Activated naive CD4-positive, alpha-beta T cell treated with anti-CD3 and anti-CD28 coated beads, Interleukin-2, amount 50 U/mL, for 24 hours (primary cell): ENCODE measurements around the gene LPCAT2.

ENCODE experiments used
- H3K27ac Mint-ChIP-seq: one replicate; pipeline ENCODE4 v1.8.0; 2021; ENCODE audit warnings: mild to moderate bottlenecking, mixed read lengths
- H3K27me3 Mint-ChIP-seq: one replicate; pipeline ENCODE4 v1.8.0; 2021; ENCODE audit warnings: mixed read lengths
- H3K36me3 Mint-ChIP-seq: one replicate; pipeline ENCODE4 v1.8.0; 2021; ENCODE audit warnings: mixed read lengths
- H3K4me1 Mint-ChIP-seq: one replicate; pipeline ENCODE4 v1.8.0; 2021; ENCODE audit warnings: mixed read lengths
- H3K4me3 Mint-ChIP-seq: one replicate; pipeline ENCODE4 v1.8.0; 2021; ENCODE audit warnings: mild to moderate bottlenecking, mixed read lengths
- H3K9me3 Mint-ChIP-seq: one replicate; pipeline ENCODE4 v1.8.0; 2021; ENCODE audit warnings: mixed read lengths

The LPCAT2 gene

GRCh38 chr16:55494994-55495421 is 13.9 kb upstream of the LPCAT2 start:
- Mint-ChIP-seq H3K36me3 (no peaks in the 10 kb centered on the region), H3K4me1 (peaks cover 7% of the 10 kb centered on the region), H3K4me3 (no peak overlapping the region), H3K9me3 (no peaks in the 10 kb centered on the region), H3K27me3 (peaks cover 3% of the 10 kb centered on the region), H3K27ac (no peak overlapping the region)

DNA sequence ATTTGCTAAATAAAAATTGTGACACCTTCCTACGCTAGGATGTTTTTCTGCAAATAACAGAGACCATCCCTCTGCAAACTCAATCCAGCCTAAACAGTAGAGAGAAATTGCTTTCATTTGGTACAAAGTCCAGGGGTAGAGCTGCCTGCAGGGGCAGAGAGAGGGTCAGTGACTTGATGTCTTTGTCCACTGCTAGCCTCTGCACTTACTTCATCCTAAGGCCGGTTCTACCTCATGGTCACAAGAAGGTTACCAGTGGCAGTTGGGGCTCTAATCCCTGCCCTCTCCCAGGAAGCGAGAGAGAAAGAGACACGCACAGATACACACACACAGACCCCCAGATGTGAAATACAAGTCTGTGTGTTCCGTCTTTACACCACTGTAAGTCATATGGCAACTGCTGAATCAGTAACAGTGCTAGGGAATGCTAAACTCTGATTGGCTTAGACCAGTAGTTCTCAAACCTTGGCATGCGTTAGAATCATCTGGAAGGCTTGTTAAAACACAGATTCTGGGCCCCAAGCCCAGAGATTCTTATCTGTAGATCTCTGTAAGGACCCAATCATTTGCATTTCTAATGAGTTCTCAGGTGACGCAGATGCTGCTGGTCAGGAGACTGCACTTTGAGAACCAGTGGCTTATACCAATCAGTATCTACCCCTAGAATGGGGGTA is 13.1 kb upstream of the LPCAT2 start:
- Mint-ChIP-seq H3K36me3 (no peaks in the 10 kb centered on the region), H3K9me3 (no peaks in the 10 kb centered on the region), H3K27me3 (peaks cover 3% of the 10 kb centered on the region), H3K4me3 (no peak overlapping the region), H3K27ac (no peak overlapping the region), H3K4me1 (peaks cover 11% of the 10 kb centered on the region)

DNA sequence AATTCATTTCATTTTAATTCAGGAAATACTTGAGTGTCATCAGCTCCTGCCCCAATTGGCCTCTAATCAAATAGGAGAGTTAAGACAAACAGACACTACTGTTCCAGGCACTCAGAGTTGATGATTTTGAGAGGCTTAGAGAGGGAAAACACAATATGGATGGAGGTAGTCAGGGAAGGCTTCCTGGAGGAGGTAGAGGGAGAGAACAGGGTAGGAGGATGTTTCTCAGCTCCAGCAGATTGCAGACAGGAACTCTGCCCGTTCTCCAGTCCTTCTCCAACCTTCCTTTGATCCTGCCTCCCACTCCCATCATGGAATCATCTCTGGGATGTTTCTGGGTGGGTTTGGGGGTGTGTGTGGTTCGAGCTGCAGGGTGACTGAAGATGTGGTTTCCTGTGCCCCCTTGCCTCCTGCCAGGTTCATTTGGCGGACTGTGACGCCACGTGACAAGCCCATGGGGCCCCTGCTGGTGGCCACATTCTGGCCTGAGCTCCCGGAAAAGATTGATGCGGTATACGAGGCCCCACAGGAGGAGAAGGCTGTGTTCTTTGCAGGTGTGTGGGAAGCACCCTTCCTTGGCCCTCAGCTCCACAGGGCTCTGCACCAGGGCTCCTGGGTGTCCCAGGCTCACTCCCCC is 12.2 kb upstream of the LPCAT2 start:
- Mint-ChIP-seq H3K36me3 (no peaks in the 10 kb centered on the region), H3K27ac (no peak overlapping the region), H3K4me1 (peaks cover 11% of the 10 kb centered on the region), H3K4me3 (no peak overlapping the region), H3K27me3 (peaks cover 3% of the 10 kb centered on the region), H3K9me3 (no peaks in the 10 kb centered on the region)

GRCh38 chr16:55497558-55497957 is 11.3 kb upstream of the LPCAT2 start:
- H3K9me3 Mint-ChIP-seq = no peaks in the 10 kb centered on the region
- no peak overlapping the region for H3K4me3 Mint-ChIP-seq
- H3K27me3 Mint-ChIP-seq = peaks cover 3% of the 10 kb centered on the region
- peaks cover 11% of the 10 kb centered on the region for H3K4me1 Mint-ChIP-seq
- no peak overlapping the region for H3K27ac Mint-ChIP-seq
- H3K36me3 Mint-ChIP-seq = no peaks in the 10 kb centered on the region

- peaks cover 11% of the 10 kb centered on the region for H3K4me1 Mint-ChIP-seq
- H3K27me3 Mint-ChIP-seq = peaks cover 3% of the 10 kb centered on the region
- H3K27ac Mint-ChIP-seq = no peak overlapping the region
- H3K4me3 Mint-ChIP-seq = no peak overlapping the region
- H3K9me3 Mint-ChIP-seq = no peaks in the 10 kb centered on the region
- H3K36me3 Mint-ChIP-seq = no peaks in the 10 kb centered on the region
These were observed 10.8 kb upstream of the LPCAT2 start for GRCh38 chr16:55498101-55498500.

DNA sequence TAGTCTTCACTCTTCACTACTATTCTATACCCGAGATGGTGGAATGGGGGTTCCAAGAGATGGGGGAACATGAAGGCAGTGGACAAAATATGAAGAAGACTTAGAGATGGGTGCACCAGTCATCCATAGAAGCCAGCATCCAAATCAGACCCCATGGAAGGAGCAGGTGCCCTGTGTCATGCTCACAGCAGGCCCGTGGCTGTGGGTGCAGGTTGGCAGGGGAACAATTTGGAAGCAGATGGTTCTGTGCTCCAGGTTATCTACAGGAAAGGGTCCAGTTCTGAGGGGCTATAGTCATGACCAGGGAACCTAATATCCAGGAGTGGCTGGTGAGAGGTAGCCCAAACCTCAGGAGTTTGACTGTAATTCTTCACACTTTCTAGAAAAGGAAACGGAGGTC is 9.6 kb upstream of the LPCAT2 start:
- Mint-ChIP-seq H3K27me3 (peaks cover 3% of the 10 kb centered on the region), H3K4me3 (no peak overlapping the region)

GRCh38 chr16:55499951-55500529 is 8.8 kb upstream of the LPCAT2 start:
- peaks cover 3% of the 10 kb centered on the region for H3K27me3 Mint-ChIP-seq
- H3K36me3 Mint-ChIP-seq = no peaks in the 10 kb centered on the region
- no peak overlapping the region for H3K27ac Mint-ChIP-seq
- H3K4me3 Mint-ChIP-seq = no peak overlapping the region
- no peaks in the 10 kb centered on the region for H3K9me3 Mint-ChIP-seq
- peaks cover 11% of the 10 kb centered on the region for H3K4me1 Mint-ChIP-seq

More for the DNA sequence above, 9.6 kb upstream of the LPCAT2 start:
- Mint-ChIP-seq H3K27ac (no peak overlapping the region), H3K36me3 (no peaks in the 10 kb centered on the region), H3K4me1 (peaks cover 11% of the 10 kb centered on the region), H3K9me3 (no peaks in the 10 kb centered on the region)

GRCh38 chr16:55500530-55501011 is 8.3 kb upstream of the LPCAT2 start:
- no peaks in the 10 kb centered on the region for H3K36me3 Mint-ChIP-seq
- peaks cover 11% of the 10 kb centered on the region for H3K4me1 Mint-ChIP-seq
- peaks cover 3% of the 10 kb centered on the region for H3K27me3 Mint-ChIP-seq
- H3K9me3 Mint-ChIP-seq = no peaks in the 10 kb centered on the region
- no peak overlapping the region for H3K4me3 Mint-ChIP-seq
- H3K27ac Mint-ChIP-seq = no peak overlapping the region

- Mint-ChIP-seq H3K9me3 (no peaks in the 10 kb centered on the region), H3K36me3 (no peaks in the 10 kb centered on the region), H3K27ac (no peak overlapping the region), H3K27me3 (peaks cover under 1% of the 10 kb centered on the region), H3K4me1 (peaks cover 11% of the 10 kb centered on the region), H3K4me3 (no peak overlapping the region)
These were observed 7.1 kb upstream of the LPCAT2 start for GRCh38 chr16:55501549-55502322.

DNA sequence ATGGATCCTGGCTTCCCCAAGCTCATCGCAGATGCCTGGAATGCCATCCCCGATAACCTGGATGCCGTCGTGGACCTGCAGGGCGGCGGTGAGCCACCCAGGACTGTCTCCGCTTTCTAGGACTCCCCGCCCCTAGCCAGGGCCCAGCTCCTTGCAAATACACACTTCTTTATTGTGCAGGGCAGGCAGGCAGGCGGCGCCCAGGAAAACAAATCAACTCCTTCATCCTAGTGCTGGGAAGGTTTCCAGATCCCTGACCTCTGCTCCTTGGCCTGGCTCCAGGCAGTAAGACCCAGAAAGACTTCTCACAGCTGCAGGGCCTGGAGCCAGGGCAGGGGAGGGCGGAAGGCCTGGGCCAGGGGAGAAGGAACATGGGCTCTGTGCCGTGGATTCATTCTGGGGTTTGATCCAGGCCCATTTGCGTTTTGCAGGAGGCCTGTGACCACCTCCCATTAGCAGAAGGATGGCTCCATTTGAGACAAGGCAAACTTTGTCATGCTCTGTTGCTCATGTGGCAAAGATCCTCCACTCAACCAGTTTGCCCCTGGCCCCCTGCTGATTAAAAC is 6.0 kb upstream of the LPCAT2 start:
- Mint-ChIP-seq H3K36me3 (no peaks in the 10 kb centered on the region), H3K27me3 (peaks cover 3% of the 10 kb centered on the region), H3K27ac (no peak overlapping the region), H3K4me1 (peaks cover 11% of the 10 kb centered on the region), H3K4me3 (no peak overlapping the region), H3K9me3 (no peaks in the 10 kb centered on the region)

DNA sequence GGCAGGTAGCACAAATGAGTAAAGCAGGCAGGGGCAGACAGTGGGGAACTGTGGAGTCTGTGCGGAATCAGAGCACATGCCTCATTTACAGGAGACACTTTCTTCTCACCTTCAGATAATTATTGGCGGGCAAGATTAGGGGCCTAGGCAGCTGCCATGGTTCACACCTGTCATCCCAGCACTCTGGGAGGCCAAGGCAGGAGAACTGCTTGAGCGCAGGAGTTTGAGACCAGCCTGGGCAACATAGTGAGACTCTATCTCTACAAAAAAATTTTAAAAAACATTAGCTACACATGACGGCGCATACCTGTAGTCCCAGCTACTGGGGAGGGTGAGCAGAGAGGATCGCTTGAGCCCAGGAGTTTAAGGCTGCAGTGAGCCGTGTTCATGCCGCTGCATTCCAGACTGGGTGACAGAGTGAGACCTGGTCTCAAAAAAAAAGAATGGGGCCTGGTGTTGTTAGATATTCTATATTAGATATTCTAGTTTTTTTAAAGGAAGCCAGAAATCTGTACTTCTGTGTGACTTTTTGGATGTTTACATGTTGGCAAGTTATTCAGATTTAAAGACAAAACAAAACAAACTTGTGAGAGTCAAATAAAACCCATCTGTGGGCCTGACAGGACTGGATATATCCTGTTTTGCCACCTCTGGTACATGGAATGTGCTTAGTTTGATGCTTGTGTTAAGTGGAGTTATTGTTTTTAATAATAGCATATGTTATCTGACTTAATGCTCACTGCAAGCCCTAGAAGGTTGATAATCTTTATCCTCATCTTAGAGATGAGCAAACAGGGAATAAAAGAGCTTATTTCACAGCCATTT is 4.9 kb upstream of the LPCAT2 start:
- Mint-ChIP-seq H3K4me1 (peaks cover 15% of the 10 kb centered on the region), H3K9me3 (no peaks in the 10 kb centered on the region), H3K27ac (no peak overlapping the region), H3K36me3 (no peaks in the 10 kb centered on the region), H3K4me3 (no peak overlapping the region), H3K27me3 (peaks cover 8% of the 10 kb centered on the region)

DNA sequence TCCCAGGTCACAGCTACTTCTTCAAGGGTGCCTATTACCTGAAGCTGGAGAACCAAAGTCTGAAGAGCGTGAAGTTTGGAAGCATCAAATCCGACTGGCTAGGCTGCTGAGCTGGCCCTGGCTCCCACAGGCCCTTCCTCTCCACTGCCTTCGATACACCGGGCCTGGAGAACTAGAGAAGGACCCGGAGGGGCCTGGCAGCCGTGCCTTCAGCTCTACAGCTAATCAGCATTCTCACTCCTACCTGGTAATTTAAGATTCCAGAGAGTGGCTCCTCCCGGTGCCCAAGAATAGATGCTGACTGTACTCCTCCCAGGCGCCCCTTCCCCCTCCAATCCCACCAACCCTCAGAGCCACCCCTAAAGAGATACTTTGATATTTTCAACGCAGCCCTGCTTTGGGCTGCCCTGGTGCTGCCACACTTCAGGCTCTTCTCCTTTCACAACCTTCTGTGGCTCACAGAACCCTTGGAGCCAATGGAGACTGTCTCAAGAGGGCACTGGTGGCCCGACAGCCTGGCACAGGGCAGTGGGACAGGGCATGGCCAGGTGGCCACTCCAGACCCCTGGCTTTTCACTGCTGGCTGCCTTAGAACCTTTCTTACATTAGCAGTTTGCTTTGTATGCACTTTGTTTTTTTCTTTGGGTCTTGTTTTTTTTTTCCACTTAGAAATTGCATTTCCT is 3.4 kb upstream of the LPCAT2 start:
- Mint-ChIP-seq H3K4me1 (peaks cover 9% of the 10 kb centered on the region), H3K27me3 (peaks cover 17% of the 10 kb centered on the region), H3K36me3 (no peaks in the 10 kb centered on the region), H3K4me3 (no peak overlapping the region), H3K9me3 (no peaks in the 10 kb centered on the region), H3K27ac (no peak overlapping the region)

- no peak overlapping the region for H3K4me3 Mint-ChIP-seq
- H3K9me3 Mint-ChIP-seq = no peaks in the 10 kb centered on the region
- no peak overlapping the region for H3K27ac Mint-ChIP-seq
- H3K4me1 Mint-ChIP-seq = peaks cover 9% of the 10 kb centered on the region
- peaks cover 18% of the 10 kb centered on the region for H3K27me3 Mint-ChIP-seq
- H3K36me3 Mint-ChIP-seq = no peaks in the 10 kb centered on the region
These were observed 2.8 kb upstream of the LPCAT2 start for GRCh38 chr16:55506083-55506482.

- Mint-ChIP-seq H3K4me3 (no peak overlapping the region), H3K9me3 (no peaks in the 10 kb centered on the region), H3K4me1 (peaks cover 9% of the 10 kb centered on the region)
These were observed 2.2 kb upstream of the LPCAT2 start for GRCh38 chr16:55506708-55507107.

More at GRCh38 chr16:55506708-55507107, 2.2 kb upstream of the LPCAT2 start:
- Mint-ChIP-seq H3K27ac (no peak overlapping the region), H3K36me3 (no peaks in the 10 kb centered on the region), H3K27me3 (peaks cover 20% of the 10 kb centered on the region)
